GM18867 (cell line): ENCODE results near the gene INO80B.
"Not testable (repeated sequence)": the region's sequence is repeated elsewhere in the genome, so short reads cannot be mapped to it uniquely, and the experiment has no call there.

Experiments used
- ATAC-seq: cut with Tn5 transposase; IDR thresholded peaks from one replicate; pipeline ENCODE4 v1.9.1; 2021; ENCODE audit warnings: mild to moderate bottlenecking, moderate library complexity; ENCODE audit not compliant: unreplicated experiment

INO80B gene

DNA sequence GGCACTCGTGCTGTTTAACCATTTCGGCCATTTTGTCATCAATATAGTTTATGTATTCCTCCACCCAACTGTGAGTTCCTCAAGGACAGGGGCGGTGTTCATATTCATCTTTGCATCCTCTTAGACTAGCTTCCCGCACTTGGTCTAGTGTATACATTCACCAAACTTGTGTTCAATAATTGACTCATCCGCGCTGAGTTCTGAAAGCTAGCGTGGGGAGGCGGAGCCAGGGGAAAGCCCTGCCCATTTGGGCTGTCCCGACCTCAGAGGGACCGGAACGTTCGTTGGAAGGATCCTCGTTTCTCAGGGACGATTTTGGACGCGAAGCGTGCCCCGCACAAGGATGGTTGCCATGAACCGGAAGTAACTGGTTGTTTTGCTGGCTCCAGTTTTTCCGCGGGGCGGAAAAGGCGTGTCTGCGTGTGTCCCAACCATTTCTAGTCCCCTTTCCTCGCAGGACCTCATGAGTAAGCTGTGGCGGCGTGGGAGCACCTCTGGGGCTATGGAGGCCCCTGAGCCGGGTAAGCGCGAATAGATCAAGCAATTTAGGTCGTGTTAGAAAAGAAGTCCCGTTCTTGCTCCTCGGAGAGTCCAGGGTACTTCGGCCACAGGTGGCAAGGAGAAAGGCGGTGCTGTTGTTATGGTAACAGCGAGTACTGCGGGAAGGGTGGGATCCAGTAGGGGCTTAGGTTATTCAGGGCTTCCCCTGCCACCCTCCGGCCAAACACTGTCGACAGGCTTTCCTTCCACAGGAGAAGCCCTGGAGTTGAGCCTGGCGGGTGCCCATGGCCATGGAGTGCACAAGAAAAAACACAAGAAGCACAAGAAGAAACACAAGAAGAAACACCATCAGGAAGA lies at the start of gene INO80B:
Gene INO80B, plus strand, starts transcription at position 434 of the 858 bp plus-strand sequence. Its CDS starts 30 bp downstream, at position 464.
- ATAC-seq, result peak; percentile 38

DNA sequence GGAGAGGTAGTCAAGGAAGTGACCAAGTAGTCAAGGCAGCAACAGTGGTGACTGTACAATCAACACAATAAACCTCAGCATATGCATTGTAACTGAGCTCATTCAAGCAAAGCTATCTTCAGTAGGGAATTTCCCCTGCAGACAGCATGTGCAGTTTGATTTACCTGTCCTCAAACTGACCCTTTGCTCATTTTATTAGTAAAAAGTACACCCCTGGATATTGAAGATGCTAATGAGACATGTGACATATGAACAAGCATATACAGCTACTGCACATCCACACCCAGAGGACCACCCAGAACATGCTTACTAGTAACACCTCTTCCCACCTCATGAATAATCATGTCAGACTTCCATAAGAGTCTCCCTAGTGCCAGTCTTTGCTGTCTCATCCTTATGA lies 48.9 kb upstream of the INO80B start:
- ATAC-seq, result no peak

DNA sequence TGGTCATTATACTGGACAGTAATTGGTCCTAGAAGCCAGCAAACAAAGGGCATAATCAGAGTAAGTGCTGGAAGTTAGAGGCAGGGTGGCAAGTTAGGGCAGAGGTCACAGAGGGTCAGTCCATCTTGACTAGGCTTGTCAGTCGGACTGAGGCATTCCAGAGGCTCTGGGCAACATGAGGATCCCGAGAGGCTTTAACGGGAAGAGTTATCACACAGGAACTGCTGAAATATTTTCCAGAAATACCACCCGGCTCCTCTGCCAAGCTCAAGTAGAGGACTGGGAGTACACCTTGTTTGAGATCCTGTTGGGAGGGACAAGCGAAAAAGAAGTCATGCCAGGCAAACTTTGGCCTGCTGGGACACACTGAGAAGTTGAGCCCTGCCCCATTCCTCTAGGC lies 47.2 kb upstream of the INO80B start:
- ATAC-seq, result no peak

DNA sequence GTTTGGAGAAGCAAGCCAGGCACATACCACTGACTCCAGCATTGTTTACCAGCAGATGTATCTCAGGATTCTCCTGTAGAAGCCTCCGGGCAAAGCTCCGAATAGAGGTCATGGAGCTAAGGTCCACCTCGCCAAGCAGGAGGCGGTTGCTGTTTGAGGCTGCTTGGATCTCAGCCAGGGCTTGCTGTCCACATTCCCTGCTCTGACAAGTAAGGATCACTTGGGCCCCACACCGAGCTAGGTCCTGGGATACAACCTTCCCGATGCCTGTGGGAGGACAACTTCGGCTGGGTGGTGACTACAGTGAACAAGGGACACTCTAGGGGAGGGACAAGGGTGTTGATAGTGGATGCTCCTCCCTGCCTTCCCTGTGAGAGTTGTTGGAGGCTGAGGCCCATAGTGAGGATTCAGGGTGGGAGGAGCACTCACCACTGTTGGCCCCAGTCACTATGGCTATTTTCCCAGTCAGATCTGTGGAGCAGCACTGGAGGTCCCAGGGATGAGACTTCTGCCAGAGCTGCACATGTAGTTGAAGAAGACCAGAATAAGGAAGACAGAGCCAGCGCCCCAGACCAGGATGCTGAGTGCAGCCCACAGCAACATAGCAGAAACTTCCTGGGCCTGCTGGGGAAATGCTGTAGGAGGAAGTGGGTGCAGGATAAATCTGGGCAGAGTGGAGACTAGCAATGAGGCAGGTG lies 41.7 kb upstream of the INO80B start:
- no peak for ATAC-seq

DNA sequence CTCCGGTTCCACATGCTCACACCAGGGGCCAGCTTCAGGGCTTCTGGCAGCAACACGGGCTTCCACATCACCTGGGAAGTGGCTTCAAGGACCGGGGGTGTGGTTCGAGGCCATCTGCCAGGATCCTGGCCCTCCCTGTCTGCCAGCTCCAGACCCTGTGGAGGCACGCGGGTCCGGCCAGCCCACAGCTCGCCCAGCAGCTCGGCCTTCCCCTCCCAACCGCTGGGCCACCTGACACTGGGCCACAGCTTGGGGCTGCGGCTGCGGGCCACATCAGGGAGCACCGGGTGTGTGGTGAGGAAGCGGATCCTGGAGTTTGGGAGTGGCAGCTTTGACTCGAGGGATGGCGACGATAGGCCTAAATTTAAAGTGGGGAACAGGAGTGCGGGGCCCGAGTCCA lies 40.4 kb upstream of the INO80B start:
- ATAC-seq, result no peak

DNA sequence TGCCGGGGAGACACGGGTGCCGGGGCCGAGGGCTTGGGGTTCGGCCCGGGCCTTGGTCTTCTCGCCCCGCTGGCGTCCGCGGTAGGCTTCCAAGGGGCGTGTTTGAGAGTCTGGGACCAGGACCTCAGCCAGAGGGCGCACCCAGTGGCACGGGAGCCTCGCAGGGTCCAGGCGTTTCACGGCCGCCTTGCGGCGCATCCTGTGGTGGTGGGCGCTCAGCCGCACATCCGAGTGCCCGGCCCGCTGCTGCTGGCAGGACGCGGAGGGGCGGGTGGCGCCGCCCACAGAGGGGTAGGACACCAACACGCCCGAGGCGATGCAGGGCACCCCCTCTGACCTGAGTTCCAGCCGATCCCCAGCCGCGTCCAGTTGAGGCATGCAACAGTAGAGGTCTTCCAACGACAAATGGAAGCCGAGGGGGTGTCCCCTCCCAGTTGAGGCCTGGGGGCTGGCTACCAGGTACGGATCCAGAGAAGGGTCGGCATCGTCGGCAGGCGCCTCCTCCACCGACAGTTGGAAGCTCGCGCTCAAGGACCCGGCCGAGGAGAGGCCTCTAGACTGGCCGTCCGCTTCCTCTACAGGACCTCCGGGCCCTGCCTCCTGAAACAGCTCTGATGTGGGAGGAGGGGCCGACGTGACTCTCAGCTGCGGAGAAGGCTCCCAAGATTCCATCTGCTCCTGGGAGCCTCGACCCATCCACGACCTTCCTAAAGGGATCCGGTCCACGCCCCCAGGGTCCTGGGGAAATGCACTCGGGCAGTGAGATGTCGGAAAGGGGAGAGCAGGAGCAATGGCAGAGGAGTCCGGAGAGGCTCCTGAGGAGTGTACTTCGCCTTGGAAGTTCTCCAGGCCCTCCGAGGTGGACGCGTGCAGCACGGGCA lies 39.8 kb upstream of the INO80B start:
- no peak for ATAC-seq

DNA sequence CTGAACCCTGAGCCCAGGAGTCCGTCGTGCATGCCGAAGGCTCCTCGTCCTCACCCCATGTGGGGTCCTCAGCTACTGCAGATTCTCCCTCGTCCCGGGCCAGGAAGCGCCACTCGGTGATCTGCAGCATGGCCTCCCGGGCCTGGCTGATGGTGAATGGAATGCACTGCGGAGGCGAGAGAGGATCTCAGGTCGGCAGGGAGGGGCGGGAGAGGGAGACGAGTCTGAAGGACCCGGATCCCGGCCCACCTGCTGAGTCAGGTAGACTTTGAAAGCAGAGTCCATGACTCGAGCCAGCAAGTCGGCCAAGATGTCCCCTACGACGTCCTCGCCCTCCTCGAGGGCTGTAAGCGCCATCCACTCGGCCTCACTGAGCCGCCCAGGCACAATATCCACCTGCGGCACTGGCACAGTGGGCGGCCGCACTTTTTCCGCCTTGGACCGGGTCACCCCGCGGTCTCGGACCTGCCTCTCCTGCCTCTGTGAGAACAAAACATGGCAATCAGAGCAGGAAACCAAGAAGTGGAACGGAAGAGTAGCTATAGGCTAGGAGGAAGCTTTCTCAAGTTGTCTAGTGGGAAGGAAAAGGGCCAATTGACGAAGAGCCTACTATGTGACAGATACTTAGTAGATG lies 39.0 kb upstream of the INO80B start:
- no peak for ATAC-seq

DNA sequence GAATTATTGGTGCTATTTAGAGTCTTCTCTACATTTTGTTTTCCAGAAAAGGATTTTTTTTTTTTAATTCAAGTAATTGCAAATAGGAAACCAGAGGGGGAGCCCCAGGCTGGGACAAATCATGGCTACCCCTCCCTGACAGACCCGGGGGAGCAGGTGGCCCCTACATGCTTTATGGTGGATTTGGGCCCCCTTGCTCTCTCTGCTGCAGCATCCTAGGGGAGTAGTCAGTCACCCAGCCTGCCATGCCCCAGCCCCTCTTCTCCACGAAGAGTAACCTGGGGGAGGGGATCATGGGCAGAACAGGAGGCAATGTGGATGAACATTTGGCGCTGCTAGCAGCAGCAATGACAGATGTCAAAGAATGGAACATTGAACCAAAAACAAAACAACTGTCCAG lies 38.1 kb upstream of the INO80B start:
- no peak for ATAC-seq

DNA sequence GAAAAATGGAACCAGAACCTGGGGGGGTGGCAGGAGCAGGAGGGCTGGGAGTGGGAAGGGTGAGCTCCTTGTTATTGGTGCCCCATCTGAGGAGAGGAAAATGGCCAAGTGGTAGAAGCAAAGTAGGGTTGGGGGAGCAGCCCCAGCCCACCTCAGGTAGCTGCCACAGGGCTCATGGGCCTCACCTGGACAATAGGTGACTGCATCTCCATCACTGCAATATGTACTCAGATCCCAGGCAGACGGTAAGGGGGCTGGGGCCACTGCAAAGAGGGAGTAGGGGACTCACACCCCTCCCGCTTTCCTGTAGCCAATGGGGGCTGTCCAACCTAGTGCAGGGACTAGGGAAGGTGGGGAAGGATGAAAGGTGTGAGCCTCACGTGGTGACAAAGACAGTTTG lies 37.7 kb upstream of the INO80B start:
- ATAC-seq, result no peak

DNA sequence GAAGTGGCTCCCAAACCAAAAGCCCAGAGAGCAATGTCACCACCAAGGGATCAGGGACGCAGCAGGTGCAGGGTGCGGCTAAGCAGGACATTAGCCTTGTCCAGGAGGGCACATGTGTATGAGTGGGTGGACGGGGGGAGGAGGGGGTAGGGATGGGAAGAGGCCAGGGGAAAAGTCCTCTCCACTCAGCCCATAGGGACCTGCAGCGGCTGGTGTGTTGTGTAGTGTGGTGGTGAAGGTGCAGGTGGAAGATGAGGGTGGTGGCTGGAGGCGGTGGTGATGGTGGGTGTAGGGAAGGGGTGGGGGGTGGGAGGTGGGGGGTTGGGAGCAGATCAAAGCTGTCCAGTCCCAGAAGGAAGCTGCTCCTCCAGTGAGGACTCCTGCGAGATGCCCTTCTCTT lies 37.1 kb upstream of the INO80B start:
- no peak for ATAC-seq

DNA sequence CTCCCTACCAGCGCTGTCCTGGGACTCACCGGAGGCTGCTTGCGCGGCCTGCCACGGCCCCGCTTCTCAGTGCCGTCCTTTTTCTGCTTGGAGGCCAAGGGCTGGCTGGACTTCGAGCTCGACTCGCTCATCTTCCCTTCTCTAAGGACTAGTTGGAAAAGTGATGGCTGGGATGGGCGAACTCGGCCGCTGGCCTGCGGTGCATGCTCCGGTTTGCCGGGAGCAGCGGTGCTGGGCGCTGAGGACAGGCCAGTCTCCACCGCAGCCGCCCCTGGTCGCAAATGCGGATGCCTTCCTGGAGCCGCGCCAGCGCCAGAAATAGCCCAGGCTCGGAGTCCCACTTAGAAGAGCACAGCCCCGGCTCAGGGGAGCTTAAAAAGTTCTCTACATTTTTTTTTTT lies 36.6 kb upstream of the INO80B start:
- no peak for ATAC-seq

DNA sequence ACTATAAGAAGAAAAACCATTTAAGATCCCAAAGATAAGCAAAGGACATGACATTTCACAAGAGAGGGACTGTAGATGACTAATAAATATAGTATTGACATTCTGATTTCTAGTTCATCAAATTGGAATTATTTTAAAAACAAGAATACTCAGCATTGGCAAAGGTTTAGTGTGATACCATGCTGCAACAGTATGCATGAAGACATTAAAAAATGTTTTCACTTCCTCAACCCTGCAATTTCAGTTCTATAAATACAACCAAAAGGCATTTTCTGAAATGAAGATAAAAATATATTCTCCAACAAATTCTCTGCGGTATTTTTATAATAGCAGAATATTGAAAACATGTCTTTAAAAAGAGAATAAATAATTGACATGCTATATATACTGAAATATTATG lies 35.5 kb upstream of the INO80B start:
- no peak for ATAC-seq

DNA sequence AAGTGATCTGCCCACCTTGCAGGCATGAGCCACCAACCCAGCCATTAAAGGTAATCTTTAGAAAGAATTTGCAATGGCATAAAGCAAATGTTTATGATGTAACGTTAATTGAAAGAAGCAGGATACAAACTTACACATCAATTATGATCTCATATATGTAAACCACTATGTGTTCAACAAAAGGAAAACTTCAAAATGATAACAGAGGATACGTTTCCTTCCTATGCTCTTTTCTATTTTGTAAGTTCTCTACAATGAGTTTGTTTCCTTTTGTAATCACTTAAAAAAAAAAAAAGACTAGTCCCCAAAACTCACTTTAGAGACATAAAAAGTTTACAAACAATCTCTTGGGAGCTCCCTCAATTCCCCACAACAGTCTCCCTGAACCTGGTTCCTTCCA lies 34.9 kb upstream of the INO80B start:
- no peak for ATAC-seq

DNA sequence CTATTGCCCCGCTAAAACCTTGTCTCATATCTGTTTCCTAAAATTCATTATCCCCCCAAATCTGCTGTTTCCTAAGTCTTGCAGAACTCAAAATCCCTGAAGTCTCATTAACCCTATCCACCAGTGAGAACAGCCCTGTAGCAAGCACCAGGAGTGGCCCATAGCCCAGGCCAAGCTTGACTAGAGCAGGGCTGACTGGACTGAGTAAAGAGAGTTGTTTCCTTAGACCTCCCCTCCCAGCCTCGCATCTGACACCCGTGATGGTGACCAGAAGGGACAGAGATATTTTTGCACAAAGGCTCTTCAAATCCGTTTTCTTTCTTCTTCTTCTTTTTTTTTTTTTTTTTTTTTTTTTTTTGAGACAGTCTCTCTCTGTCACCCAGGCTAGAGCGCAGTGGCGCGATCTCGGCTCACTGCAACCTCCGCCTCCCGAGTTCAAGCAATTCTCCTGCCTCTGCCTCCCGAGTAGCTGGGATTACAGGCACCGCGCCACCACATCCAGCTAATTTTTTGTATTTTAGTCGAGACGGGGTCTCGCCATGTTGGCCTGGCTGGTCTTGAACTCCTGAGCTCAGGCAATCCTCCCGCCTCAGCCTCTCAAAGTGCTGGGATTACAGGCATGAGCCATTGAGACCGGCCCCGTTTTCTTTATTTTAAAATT lies 34.3 kb upstream of the INO80B start:
- not testable (repeated sequence) for ATAC-seq

DNA sequence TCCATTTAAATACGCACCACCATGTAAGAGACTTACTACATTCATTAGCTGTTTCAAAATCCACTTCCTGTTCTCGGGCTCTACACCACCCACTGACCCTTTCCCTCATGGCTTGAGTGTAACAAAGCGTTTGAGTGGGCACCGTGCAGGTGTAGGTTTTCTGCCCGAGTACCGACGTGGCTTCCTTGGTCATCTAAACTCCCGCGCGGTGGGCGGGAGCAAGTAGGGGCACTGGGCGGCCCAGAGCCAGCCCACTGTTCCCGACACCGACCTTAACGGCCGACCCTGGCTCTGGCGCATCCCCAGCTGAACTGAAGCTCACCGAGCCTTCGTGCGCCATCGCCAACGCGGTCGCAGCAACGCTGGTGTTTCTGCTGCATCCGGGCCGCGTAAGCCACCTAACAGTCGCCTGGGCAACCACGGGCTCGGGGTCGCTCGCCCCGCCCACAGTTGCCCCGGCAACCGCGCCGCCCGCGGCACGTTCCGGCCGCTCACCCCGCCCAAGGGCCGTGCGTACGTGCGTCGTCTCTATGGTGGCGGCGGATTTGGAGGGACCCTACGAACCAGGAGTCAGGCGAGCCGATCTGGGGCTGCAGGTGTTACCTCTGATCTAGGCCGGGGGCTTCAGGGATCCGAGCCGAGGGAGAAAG lies 33.5 kb upstream of the INO80B start, which contains the start of the genes C2orf81 and WDR54:
Gene C2orf81, minus strand, starts transcription at position 399 of the 650 bp plus-strand sequence. Its CDS starts 59 bp downstream, at position 340.
Gene WDR54, plus strand, starts transcription at position 510 of the 650 bp plus-strand sequence. CDS start 424 bp downstream, outside the sequence.
- peak; percentile 95 for ATAC-seq

DNA sequence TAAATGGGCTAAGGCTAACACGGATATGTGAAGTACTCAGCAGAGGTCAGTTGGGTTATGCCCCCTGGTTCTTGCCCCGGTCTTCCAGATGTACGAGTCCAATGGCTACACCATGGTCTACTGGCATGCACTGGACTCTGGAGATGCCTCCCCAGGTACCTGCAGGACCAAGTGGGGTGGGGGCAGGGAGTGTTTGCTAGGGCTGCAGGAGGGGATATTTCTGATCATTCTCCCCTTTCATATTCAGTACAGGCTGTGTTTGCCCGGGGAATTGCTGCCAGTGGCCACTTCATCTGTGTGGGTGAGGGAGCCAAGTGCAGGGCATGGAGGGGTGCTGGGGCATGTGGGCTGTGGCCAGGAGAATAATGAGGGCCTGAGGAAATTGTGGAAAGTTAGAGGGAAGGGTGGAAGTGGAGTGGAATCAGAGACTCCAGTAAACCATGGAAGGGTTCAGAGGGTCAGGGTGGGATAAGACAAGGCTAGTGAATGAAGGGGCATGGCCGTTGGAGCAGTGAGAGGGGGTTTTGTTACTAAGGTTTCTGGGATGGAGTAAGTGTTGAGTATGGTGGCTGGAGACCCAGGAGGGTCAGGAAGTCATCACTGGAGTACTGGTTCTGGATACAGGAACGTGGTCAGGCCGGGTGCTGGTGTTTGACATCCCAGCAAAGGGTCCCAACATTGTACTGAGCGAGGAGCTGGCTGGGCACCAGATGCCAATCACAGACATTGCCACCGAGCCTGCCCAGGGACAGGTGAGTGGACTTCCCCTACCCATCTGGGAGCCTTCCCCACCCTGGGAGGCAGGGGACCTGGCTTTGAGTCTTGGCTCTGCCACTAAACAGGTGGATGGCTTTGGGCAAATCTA lies 31.4 kb upstream of the INO80B start:
- no peak for ATAC-seq

DNA sequence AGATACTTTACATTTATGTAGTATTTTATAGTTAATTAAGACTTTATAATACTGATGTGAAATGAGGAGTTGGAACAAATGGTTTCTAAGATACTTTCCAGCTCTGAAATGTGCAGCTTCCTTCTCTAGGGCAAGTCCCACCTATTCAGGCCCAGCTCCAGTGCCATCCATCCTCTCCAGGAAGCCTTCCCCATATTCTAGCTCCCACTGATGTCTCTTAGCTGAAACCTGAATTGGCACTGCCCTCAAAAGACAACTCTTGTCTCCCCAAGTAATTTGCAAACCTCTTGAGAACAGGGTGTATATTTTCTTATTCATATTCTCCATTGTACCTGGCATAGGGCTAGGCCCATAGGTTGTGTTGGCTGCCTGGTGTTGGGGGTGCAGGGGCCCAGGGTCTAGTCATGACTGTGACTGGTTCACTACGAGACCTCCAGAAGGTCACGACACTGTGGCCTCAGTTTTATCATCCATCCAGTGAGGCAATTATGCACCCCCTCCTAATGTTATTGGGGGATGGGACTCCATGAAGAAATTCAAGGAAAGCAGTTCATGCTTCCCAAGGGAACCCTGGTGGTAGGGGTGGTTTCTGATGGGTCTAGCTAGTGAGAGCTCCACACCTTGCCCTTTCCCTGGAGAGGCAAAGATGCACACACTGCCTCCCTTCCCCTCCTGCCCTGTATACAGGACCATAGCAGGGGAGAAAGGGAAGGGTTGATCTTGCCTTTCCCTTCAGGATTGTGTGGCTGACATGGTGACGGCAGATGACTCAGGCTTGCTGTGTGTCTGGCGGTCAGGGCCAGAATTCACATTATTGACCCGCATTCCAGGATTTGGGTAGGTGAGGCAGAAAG lies 30.5 kb upstream of the INO80B start:
- ATAC-seq, result no peak

DNA sequence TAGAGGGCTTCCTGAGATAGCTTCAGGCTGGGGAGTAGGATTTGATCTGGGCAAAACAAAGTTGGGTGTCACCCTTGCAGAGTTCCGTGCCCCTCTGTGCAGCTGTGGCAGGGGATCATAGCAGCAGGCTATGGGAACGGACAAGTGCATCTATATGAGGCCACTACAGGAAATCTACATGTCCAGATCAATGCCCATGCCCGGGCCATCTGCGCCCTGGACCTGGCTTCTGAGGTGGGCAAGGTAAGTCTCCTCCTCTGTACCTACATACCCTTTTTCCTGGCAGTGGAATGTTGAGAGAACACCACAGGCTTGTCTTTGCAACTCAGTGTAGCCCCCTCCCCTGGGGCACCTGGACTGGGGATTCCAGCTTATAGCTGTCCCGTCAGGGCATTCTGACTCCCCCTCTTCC lies 29.9 kb upstream of the INO80B start:
- ATAC-seq, result no peak
